A549 (cell line): Measurements from ENCODE around the gene SPP1. TPM values are rescaled to one million over a fixed set of nuclear protein-coding genes. Genes with fewer than 3 reads are reported as not detected.
"Not testable (repeated sequence)": the region's sequence is repeated elsewhere in the genome, so short reads cannot be mapped to it uniquely, and the experiment has no call there.

Source experiments
- ATAC-seq, 2 experiments: fragments of 200-7000 bp in 1 of 2; fragments of >200 bp in 1 of 2; cut with Nextera tagmentation in 1 of 2; cut with Tn5 transposase in 1 of 2; 3 replicates each; pipeline versions ENCODE4 v1.8.0 to v1.9.1; 2018 to 2020; ENCODE audit warnings: mild to moderate bottlenecking in 1 of 2, moderate library complexity in 1 of 2
- CTCF ChIA-PET: fragments of 300-600 bp; sonication (Branson Sonifier 250); formaldehyde crosslinking; extraction: SDS; loops from one replicate; lab custom pipeline; 2021; ENCODE audit warnings: antibody characterized with exemption, inconsistent platforms; lab: Yijun Ruan, JAX
- POLR2A ChIA-PET: fragments of 350-600 bp; formaldehyde crosslinking; extraction: SDS; loops from one replicate; lab custom pipeline; 2021; ENCODE audit warnings: antibody characterized with exemption, inconsistent platforms; lab: Yijun Ruan, JAX
- DNase-seq, 2 experiments: peaks; one replicate each; pipeline versions ENCODE4 v3.0.0 to v3.0.0-alpha.2; 2011 to 2016; ENCODE audit warnings: low read depth in 1 of 2, low spot score in 1 of 2
- FAIRE-seq: peaks from 2 replicates; lab custom pipeline; 2011; peaks lifted over from hg19 to GRCh38; lab: Jason Lieb, UNC
- H3K27ac ChIP-seq, 2 experiments: fragments of >200 bp; sonication (Bioruptor Twin); formaldehyde crosslinking; 3 replicates each; pipeline ENCODE4 v1.5.1; 2016 to 2017
- H3K4me1 ChIP-seq: fragments of >200 bp; sonication (Bioruptor Twin); formaldehyde crosslinking; 3 replicates; pipeline ENCODE4 v1.6.1; 2016
- H3K4me2 ChIP-seq: fragments of >200 bp; sonication (Bioruptor Twin); formaldehyde crosslinking; 3 replicates; pipeline ENCODE4 v1.6.1; 2016
- H3K4me3 ChIP-seq: fragments of >200 bp; sonication (Bioruptor Twin); formaldehyde crosslinking; 3 replicates; pipeline ENCODE4 v1.5.1; 2016
- H3K9me3 ChIP-seq: fragments of >200 bp; sonication (Bioruptor Twin); formaldehyde crosslinking; 3 replicates; pipeline ENCODE4 v1.6.1; 2016
- BHLHE40 ChIP-seq: IDR thresholded peaks from 2 replicates; pipeline ENCODE4 v1.6.1; 2012; ENCODE audit warnings: low read depth, low read length, inconsistent platforms
- CBX2 ChIP-seq: fragments of 200-600 bp; sonication (generic); IDR thresholded peaks from 2 replicates; pipeline ENCODE4 v1.6.1; 2016; ENCODE audit warnings: low read depth, mild to moderate bottlenecking, borderline replicate concordance
- CHD2 ChIP-seq: fragments of 150-350 bp; IDR thresholded peaks from 2 replicates; pipeline ENCODE4 v1.6.1; 2014; ENCODE audit warnings: low read length; ENCODE audit not compliant: partially characterized antibody
- CHD4 ChIP-seq: fragments of 200-600 bp; sonication (generic); IDR thresholded peaks from 2 replicates; pipeline ENCODE4 v1.6.1; 2016; ENCODE audit warnings: antibody characterized with exemption, mild to moderate bottlenecking, borderline replicate concordance
- EP300 ChIP-seq, 2 experiments: fragments of >200 bp; sonication (Bioruptor Twin); formaldehyde crosslinking; IDR thresholded peaks; 2 replicates in 1 of 2; 3 replicates in 1 of 2; pipeline ENCODE4 v1.6.1; 2016 to 2017
- ESRRA ChIP-seq: fragments of 150-350 bp; IDR thresholded peaks from 2 replicates; pipeline ENCODE4 v1.6.1; 2014; ENCODE audit warnings: mild to moderate bottlenecking, low read length, borderline replicate concordance
- FOSB ChIP-seq: fragments of 250-450 bp; sonication (Bioruptor Pico); IDR thresholded peaks from 2 replicates; pipeline ENCODE4 v1.5.0; 2020; ENCODE audit warnings: mild to moderate bottlenecking, moderate library complexity
- GATA3 ChIP-seq: IDR thresholded peaks from 2 replicates; pipeline ENCODE4 v1.6.1; 2012; ENCODE audit warnings: borderline replicate concordance
- HOXB13 ChIP-seq: fragments of 250-450 bp; sonication (Bioruptor Pico); IDR thresholded peaks from 2 replicates; pipeline ENCODE4 v1.5.0; 2020; ENCODE audit warnings: low read depth, mild to moderate bottlenecking, moderate library complexity
- HOXB5 ChIP-seq: fragments of 250-450 bp; sonication (Bioruptor Pico); IDR thresholded peaks from 2 replicates; pipeline ENCODE4 v1.5.0; 2020; ENCODE audit warnings: mild to moderate bottlenecking, moderate library complexity
- JUN ChIP-seq, 2 experiments: fragments of >200 bp; sonication (Bioruptor Twin); formaldehyde crosslinking; IDR thresholded peaks; 2 replicates in 1 of 2; 3 replicates in 1 of 2; pipeline ENCODE4 v1.6.1; 2016 to 2017
- JUNB ChIP-seq: fragments of >200 bp; sonication (Bioruptor Twin); formaldehyde crosslinking; IDR thresholded peaks from 2 replicates; pipeline ENCODE4 v1.6.1; 2016
- MAFK ChIP-seq: fragments of 450-650 bp; IDR thresholded peaks from 2 replicates; pipeline ENCODE4 v1.6.1; 2014; ENCODE audit not compliant: partially characterized antibody
- MYC ChIP-seq: IDR thresholded peaks from 2 replicates; pipeline ENCODE4 v1.6.1; 2012; ENCODE audit warnings: mild to moderate bottlenecking, inconsistent platforms, low read length, improper control_type of control experiment, borderline replicate concordance
- NFE2L2 ChIP-seq: fragments of 150-350 bp; conservative IDR thresholded peaks from 2 replicates; pipeline ENCODE4 v1.6.1; 2014; ENCODE audit warnings: low read length
- NPAS2 ChIP-seq: fragments of 250-450 bp; sonication (Bioruptor Pico); IDR thresholded peaks from 2 replicates; pipeline ENCODE4 v1.8.0; 2022; ENCODE audit warnings: mild to moderate bottlenecking, moderate library complexity, borderline replicate concordance
- POLR2AphosphoS2 ChIP-seq: conservative IDR thresholded peaks from 2 replicates; pipeline ENCODE4 v1.6.1; 2012; ENCODE audit warnings: low read length, improper control_type of control experiment, inconsistent platforms
- RARB ChIP-seq: fragments of 250-450 bp; sonication (Bioruptor Pico); IDR thresholded peaks from 2 replicates; pipeline ENCODE4 v1.8.0; 2021; ENCODE audit warnings: mild to moderate bottlenecking, moderate library complexity
- RNF2 ChIP-seq: fragments of 200-600 bp; sonication (generic); IDR thresholded peaks from 2 replicates; pipeline ENCODE4 v1.6.1; 2016; ENCODE audit warnings: low read depth, mild to moderate bottlenecking, antibody characterized with exemption, moderate library complexity, borderline replicate concordance
- ZC3H11A ChIP-seq: fragments of 450-650 bp; IDR thresholded peaks from 2 replicates; pipeline ENCODE4 v1.6.1; 2014; ENCODE audit warnings: antibody characterized with exemption, mild to moderate bottlenecking
- ZFP36 ChIP-seq: fragments of 450-650 bp; IDR thresholded peaks from 2 replicates; pipeline ENCODE4 v1.6.1; 2014; ENCODE audit warnings: borderline replicate concordance; ENCODE audit not compliant: partially characterized antibody
- ZSCAN20 ChIP-seq: fragments of 250-450 bp; sonication (Bioruptor Pico); IDR thresholded peaks from 2 replicates; pipeline ENCODE4 v1.8.0; 2022; ENCODE audit warnings: mild to moderate bottlenecking, moderate library complexity
- WGBS: methylation state at CpG from one replicate; pipeline ENCODE4 v1.1.6; 2017; ENCODE audit errors: missing lambda C conversion rate; 5-methylcytosine and 5-hydroxymethylcytosine counted together
- polyA plus RNA-seq, 4 experiments: library from polyadenylated mRNA; depleted of rRNA in 3 of 4; stranded (reverse); fragments of >200 nt; fragmentation: RNase III in 1 of 4; extraction: RNeasy Plus Mini Kit Qiagen cat#74134 plus additional on column Dnase treatment in 1 of 4; gene quantifications; 2 replicates in 3 of 4; 3 replicates in 1 of 4; pipeline ENCODE4 v1.2.3, GENCODE V29; 2011 to 2017
- TF ChIP-seq, protein P1 (sequence below): fragments of >200 bp; sonication (Bioruptor Twin); formaldehyde crosslinking; IDR thresholded peaks from 3 replicates; pipeline ENCODE4 v1.6.1; 2016
- TF ChIP-seq, protein P2 (sequence below): IDR thresholded peaks from 2 replicates; pipeline ENCODE4 v1.6.1; 2012; ENCODE audit warnings: low read depth, borderline replicate concordance
- TF ChIP-seq, protein P3 (sequence below): fragments of 450-650 bp; IDR thresholded peaks from 2 replicates; pipeline ENCODE4 v1.6.1; 2014; ENCODE audit warnings: antibody characterized with exemption

SPP1 gene
- polyA plus RNA-seq, 2 of the 4 experiments (the other 2 are of a cell fraction) = 226 to 415 TPM

DNA sequence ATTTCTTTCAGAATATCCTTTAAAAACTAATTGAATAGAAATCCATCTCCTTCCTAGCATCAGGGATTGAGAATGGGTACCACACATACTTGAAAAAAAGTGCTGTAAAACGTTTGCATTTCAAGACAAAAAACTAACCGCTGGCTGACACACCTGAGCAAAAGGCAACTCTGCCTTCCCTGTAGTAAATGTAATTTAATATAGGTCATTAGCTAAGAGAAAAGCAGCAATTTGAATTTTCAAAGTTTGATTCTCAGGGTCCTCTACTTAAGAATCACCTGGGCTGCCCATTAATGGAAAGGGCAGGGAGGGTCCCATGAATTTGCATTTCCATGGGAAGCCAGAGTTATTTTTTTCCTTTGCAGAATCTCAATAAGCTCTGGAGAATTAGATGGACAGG, 40.5 kb upstream of the SPP1 start:
- DNase-seq (no peak), FAIRE-seq (no peak), ATAC-seq (no peak)
- Histone ChIP-seq H3K9me3 (peaks cover 3% of the 10 kb centered on the region; the same call in 1 of the 3 replicates), H3K4me3 (no peak overlapping the region), H3K4me1 (no peaks in the 10 kb centered on the region), H3K4me2 (no peak overlapping the region), H3K27ac (no peak overlapping the region)
- TF ChIP-seq CHD4 (no peak), POLR2AphosphoS2 (no peak)
- WGBS = 56% methylated on average over 2 of the region's 2 CpGs
- CTCF ChIA-PET = no interaction called here
- POLR2A ChIA-PET = no interaction called here

DNA sequence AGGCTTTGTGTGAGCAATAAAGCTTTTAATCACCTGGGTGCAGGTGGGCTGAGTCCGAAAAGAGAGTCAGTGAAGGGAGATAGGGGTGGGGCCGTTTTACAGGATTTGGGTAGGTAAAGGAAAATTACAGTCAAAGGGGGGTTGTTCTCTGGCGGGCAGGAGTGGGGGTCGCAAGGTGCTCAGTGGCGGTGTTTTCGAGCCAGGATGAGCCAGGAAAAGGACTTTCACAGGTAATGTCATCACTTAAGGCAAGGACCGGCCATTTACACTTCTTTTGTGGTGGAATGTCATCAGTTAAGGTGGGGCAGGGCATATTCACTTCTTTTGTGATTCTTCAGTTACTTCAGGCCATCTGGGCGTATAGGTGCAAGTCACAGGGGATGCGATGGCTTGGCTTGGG, 39.6 kb upstream of the SPP1 start:
- CTCF ChIA-PET, POLR2A ChIA-PET, H3K4me2 ChIP-seq, H3K9me3 ChIP-seq, FAIRE-seq, H3K27ac ChIP-seq, H3K4me1 ChIP-seq, ATAC-seq, H3K4me3 ChIP-seq, DNase-seq: not testable (repeated sequence)
- WGBS = 83% methylated on average over 8 of the region's 9 CpGs

DNA sequence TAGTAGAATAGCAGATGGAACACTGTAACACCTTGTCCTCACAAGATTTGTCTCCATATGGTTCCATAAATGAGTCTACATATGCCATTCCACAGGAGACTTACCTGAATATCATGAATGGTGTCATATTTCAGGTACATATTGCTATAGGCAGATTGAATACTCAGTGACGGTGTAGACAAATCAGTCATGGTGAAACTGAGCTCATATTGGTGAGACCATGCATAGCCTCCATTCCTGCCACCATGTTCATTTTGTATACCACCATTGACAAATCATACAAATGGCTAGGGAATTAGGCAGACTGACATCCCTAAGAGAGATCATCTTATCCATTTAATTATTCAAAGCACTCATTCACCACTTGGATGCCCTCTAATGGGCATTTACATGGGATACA, 38.0 kb upstream of the SPP1 start:
- WGBS = 86% methylated on average over 1 of the region's 1 CpG
- H3K9me3 ChIP-seq = no peaks in the 10 kb centered on the region

DNA sequence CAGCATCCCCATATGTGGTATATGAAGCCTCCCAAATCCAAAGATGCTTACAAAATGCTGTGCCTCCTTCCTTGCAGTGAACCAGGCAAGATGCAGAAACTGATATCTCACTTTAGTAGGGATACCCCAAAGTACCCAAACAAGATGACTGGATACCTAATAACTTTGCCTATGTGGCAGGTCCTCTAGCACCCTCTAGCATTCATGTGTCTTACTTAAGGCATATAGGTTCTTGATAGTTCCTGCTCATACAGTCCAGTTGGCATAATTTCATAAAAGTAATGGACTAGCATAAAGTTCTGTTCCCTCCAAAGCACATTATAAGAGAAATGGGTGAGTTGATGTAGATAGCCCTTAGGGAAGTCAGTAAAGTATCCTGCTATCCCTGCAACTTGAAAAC, 36.8 kb upstream of the SPP1 start:
- POLR2A ChIA-PET = no interaction called here
- CTCF ChIA-PET = no interaction called here
- no peak for ATAC-seq

More for the DNA sequence above, 38.0 kb upstream of the SPP1 start:
- no peaks in the 10 kb centered on the region for H3K4me1 ChIP-seq
- TF ChIP-seq ZC3H11A = no peak
- TF ChIP-seq CHD2 = no peak
- no peak for TF ChIP-seq BHLHE40
- TF ChIP-seq CHD4 = no peak
- TF ChIP-seq HOXB5 (CRISPR knock-in tag) = no peak
- TF ChIP-seq EP300 (IDR thresholded peaks at IDR 0.05) = no peak
- TF ChIP-seq GATA3 = no peak
- no peak for TF ChIP-seq MAFK
- TF ChIP-seq HOXB13 (CRISPR knock-in tag) = no peak
- no peak for TF ChIP-seq ZSCAN20 (CRISPR knock-in tag)
- TF ChIP-seq ESRRA = no peak
- TF ChIP-seq RNF2 = no peak
- TF ChIP-seq, protein P1, sequence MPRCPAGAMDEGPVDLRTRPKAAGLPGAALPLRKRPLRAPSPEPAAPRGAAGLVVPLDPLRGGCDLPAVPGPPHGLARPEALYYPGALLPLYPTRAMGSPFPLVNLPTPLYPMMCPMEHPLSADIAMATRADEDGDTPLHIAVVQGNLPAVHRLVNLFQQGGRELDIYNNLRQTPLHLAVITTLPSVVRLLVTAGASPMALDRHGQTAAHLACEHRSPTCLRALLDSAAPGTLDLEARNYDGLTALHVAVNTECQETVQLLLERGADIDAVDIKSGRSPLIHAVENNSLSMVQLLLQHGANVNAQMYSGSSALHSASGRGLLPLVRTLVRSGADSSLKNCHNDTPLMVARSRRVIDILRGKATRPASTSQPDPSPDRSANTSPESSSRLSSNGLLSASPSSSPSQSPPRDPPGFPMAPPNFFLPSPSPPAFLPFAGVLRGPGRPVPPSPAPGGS = no peak
- FAIRE-seq (no peak), DNase-seq (no peak), ATAC-seq (no peak)
- ChIA-PET CTCF (interaction anchor here (0.9 kb wide), 1 partner anchor 48 kb away, joined by 3 read pairs; no protein-coding TSS in a partner anchor), POLR2A (no interaction called here)
- H3K4me2 ChIP-seq = no peak overlapping the region
- H3K27ac ChIP-seq = no peak overlapping the region
- no peak overlapping the region for H3K4me3 ChIP-seq

More for the DNA sequence above, 36.8 kb upstream of the SPP1 start:
- no peak overlapping the region for H3K27ac ChIP-seq
- no peak overlapping the region for H3K4me2 ChIP-seq
- TF ChIP-seq BHLHE40 = no peak
- TF ChIP-seq CHD4 = no peak
- TF ChIP-seq, protein P2, sequence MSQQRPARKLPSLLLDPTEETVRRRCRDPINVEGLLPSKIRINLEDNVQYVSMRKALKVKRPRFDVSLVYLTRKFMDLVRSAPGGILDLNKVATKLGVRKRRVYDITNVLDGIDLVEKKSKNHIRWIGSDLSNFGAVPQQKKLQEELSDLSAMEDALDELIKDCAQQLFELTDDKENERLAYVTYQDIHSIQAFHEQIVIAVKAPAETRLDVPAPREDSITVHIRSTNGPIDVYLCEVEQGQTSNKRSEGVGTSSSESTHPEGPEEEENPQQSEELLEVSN = no peak
- TF ChIP-seq FOSB (CRISPR knock-in tag) = no peak
- TF ChIP-seq NFE2L2 = no peak
- TF ChIP-seq, protein P1 = no peak
- TF ChIP-seq HOXB5 (CRISPR knock-in tag) = no peak
- TF ChIP-seq ZFP36 = no peak
- TF ChIP-seq MAFK = no peak
- no peak for TF ChIP-seq JUNB
- TF ChIP-seq RARB (CRISPR knock-in tag) = no peak
- TF ChIP-seq MYC = no peak
- TF ChIP-seq RNF2 = no peak
- no peak for TF ChIP-seq NPAS2 (CRISPR knock-in tag)
- TF ChIP-seq POLR2AphosphoS2 = no peak
- TF ChIP-seq CBX2 = no peak
- TF ChIP-seq ZC3H11A = no peak
- no peak for TF ChIP-seq JUN (IDR thresholded peaks at IDR 0.05)
- TF ChIP-seq, protein P3, sequence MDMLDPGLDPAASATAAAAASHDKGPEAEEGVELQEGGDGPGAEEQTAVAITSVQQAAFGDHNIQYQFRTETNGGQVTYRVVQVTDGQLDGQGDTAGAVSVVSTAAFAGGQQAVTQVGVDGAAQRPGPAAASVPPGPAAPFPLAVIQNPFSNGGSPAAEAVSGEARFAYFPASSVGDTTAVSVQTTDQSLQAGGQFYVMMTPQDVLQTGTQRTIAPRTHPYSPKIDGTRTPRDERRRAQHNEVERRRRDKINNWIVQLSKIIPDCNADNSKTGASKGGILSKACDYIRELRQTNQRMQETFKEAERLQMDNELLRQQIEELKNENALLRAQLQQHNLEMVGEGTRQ = no peak
- FAIRE-seq = no peak
- DNase-seq = no peak
- H3K9me3 ChIP-seq = no peaks in the 10 kb centered on the region
- H3K4me1 ChIP-seq = no peaks in the 10 kb centered on the region
- H3K4me3 ChIP-seq = no peak overlapping the region
